GM06990 (cell line): ENCODE data around the gene TNRC6A.
A peak's percentile ranks its signal among the peaks of the same experiment; 100 is the strongest.

Experiments
- DNase-seq: peaks from one replicate; pipeline ENCODE4 v3.0.0-alpha.2; 2011; ENCODE audit not compliant: insufficient read length; ENCODE audit errors: extremely low read depth
- H3K27me3 ChIP-seq: replicated peaks from 2 replicates; pipeline ENCODE4 v1.6.0; 2011; ENCODE audit warnings: low read length; ENCODE audit not compliant: control insufficient read depth, insufficient read depth
- H3K36me3 ChIP-seq: 2 replicates; pipeline ENCODE4 v1.5.1; 2011; ENCODE audit warnings: low read length; ENCODE audit not compliant: control insufficient read depth, insufficient read depth
- H3K4me3 ChIP-seq: replicated peaks from 2 replicates; pipeline ENCODE4 v1.5.1; 2011; ENCODE audit warnings: low read depth, mild to moderate bottlenecking, control low read depth, low read length
- CTCF ChIP-seq: IDR thresholded peaks from 2 replicates; pipeline ENCODE4 v1.5.1; 2011; ENCODE audit warnings: low read length, control low read depth, mild to moderate bottlenecking, inconsistent platforms; ENCODE audit not compliant: insufficient read depth, poor library complexity, severe bottlenecking

The TNRC6A gene

GRCh38 chr16:24826817-24827566 is 97.5 kb downstream of the TNRC6A start:
- DNase-seq: no peak
- TF ChIP-seq CTCF: no peak
- Histone ChIP-seq H3K27me3 (no peaks in the 10 kb centered on the region), H3K36me3 (peaks cover 23% of the 10 kb centered on the region), H3K4me3 (no peak overlapping the region)

GRCh38 chr16:24829153-24829552 is 99.7 kb downstream of the TNRC6A start:
- no peak for TF ChIP-seq CTCF
- no peaks in the 10 kb centered on the region for H3K27me3 ChIP-seq
- no peak overlapping the region for H3K4me3 ChIP-seq
- H3K36me3 ChIP-seq: peaks cover 12% of the 10 kb centered on the region
- no peak for DNase-seq

GRCh38 chr16:24833352-24833751 is 103.9 kb downstream of the TNRC6A start:
- Histone ChIP-seq H3K36me3 (no peaks in the 10 kb centered on the region; the same call in none of the 2 replicates), H3K4me3 (no peak overlapping the region), H3K27me3 (no peaks in the 10 kb centered on the region)
- no peak for DNase-seq
- no peak for TF ChIP-seq CTCF

- DNase-seq: no peak
- peak; percentile 55 for TF ChIP-seq CTCF
These were observed 105.2 kb downstream of the TNRC6A start for GRCh38 chr16:24834459-24835335.

GRCh38 chr16:24836836-24837235 is 107.4 kb downstream of the TNRC6A start:
- H3K4me3 ChIP-seq: no peak overlapping the region
- H3K27me3 ChIP-seq: no peaks in the 10 kb centered on the region
- no peaks in the 10 kb centered on the region for H3K36me3 ChIP-seq
- DNase-seq: no peak
- no peak for TF ChIP-seq CTCF

More at GRCh38 chr16:24834459-24835335, 105.2 kb downstream of the TNRC6A start:
- no peaks in the 10 kb centered on the region; the same call in 1 of the 2 replicates for H3K36me3 ChIP-seq
- H3K4me3 ChIP-seq: no peak overlapping the region
- no peaks in the 10 kb centered on the region for H3K27me3 ChIP-seq
